Measurements from ENCODE around the gene WDSUB1.
A peak's percentile ranks its signal among the peaks of the same experiment; 100 is the strongest.

WDSUB1 gene, protein sequence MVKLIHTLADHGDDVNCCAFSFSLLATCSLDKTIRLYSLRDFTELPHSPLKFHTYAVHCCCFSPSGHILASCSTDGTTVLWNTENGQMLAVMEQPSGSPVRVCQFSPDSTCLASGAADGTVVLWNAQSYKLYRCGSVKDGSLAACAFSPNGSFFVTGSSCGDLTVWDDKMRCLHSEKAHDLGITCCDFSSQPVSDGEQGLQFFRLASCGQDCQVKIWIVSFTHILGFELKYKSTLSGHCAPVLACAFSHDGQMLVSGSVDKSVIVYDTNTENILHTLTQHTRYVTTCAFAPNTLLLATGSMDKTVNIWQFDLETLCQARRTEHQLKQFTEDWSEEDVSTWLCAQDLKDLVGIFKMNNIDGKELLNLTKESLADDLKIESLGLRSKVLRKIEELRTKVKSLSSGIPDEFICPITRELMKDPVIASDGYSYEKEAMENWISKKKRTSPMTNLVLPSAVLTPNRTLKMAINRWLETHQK

DNA sequence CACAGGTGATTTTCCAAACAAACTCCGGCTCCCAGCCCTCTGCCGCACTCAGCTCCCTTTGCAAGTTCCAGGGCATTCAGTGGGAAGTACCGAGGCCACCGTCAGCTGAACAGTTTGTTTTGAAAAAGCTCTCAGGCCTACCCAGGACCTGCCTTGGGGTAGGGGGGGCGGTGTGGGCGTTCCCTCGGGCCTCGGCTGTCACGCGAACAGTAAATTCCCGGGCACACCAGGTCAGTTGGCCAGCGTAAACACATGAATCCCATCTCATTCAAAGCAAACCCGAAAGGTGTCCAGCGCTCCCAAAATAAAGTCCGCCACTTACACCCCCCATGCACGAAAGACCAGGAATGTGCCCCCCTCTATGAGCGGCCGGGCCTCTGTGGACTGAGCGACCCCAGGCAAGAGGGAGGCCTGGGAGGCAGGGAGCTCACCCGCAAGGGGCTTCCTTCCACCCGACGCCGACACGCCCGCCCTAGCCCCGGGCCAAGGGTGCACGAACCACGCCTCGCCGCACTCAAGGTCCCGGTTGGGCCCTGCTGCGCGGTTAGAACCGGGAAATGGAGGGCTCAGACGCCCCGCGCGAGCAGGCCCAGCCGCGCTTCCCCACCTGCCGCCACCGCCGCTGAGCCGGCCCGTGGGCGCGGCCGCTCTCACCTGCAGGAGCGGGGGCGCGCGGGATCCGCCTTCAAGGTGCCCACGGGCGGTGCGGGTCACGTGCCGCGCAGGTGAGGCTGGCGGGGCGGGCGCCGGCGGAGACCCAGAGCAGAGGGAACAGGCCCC lies at the start of gene WDSUB1:
Gene WDSUB1 (minus strand): TSS at position 775 of the 780 bp plus-strand sequence. CDS start 3,634 bp downstream, outside the sequence.
- peak; percentile 64 for DNase-seq

GRCh38 chr2:159326569-159327255 lies 40.2 kb upstream of the WDSUB1 start:
- no peak for DNase-seq

- no peak for DNase-seq
Observed at GRCh38 chr2:159322419-159322818, 35.9 kb upstream of the WDSUB1 start.

DNA sequence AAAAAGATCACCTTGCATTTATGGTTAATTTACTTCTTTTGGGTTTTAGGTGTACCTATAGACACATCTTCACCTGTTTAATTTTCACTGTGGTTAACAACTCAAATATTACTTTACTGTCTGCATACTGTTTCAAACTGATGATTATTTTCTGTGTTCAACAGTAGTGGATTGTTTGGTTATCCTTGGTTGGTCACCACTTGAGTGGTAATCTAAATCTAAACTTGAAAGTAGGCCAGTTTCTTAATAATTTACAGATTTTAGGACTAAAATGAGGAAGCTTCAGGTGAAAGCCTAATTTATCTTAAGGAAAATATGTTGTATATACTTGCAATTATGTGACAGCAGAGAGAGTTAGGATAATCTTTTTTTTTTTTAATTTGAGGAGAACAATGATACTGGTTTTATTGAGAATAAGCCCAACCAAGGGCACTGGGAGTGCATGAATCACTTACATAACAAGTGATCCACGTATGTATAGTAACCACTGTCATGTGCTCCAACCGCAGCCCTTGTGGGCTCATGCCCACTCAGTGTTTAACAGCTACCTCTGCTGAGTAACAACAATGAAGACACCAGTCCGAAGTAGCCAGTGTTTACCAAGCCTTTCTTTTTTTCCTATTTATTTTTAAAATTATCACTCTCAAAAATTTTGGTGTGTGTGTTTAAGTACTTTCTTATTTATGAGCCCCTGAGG lies 31.0 kb upstream of the WDSUB1 start:
- DNase-seq: no peak

GRCh38 chr2:159307942-159308341 lies 21.4 kb upstream of the WDSUB1 start:
- DNase-seq: no peak

GRCh38 chr2:159300586-159300985 lies 14.1 kb upstream of the WDSUB1 start:
- no peak for DNase-seq

DNA sequence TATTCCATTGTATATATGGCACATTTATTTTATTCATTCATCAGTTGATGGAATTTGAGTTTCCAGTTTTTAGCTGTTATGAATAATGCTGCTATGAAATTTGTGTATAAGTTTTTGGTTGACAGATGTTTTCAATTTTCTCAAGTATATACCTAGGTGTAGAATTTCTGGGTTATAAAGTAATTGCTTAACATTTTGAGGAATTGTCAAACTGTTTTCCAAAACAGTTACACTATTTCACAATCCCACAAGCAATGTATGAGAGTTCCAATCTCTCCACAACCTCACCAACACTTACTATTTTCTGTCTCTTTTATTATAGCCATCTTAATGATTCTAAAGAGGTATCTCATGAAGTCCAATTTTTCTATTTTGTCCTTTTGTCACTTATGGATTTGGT lies 12.5 kb upstream of the WDSUB1 start:
- DNase-seq: no peak

- no peak for DNase-seq
Observed at GRCh38 chr2:159297042-159297707, 10.7 kb upstream of the WDSUB1 start.

GRCh38 chr2:159292157-159292556 lies 5.7 kb upstream of the WDSUB1 start:
- no peak for DNase-seq

DNA sequence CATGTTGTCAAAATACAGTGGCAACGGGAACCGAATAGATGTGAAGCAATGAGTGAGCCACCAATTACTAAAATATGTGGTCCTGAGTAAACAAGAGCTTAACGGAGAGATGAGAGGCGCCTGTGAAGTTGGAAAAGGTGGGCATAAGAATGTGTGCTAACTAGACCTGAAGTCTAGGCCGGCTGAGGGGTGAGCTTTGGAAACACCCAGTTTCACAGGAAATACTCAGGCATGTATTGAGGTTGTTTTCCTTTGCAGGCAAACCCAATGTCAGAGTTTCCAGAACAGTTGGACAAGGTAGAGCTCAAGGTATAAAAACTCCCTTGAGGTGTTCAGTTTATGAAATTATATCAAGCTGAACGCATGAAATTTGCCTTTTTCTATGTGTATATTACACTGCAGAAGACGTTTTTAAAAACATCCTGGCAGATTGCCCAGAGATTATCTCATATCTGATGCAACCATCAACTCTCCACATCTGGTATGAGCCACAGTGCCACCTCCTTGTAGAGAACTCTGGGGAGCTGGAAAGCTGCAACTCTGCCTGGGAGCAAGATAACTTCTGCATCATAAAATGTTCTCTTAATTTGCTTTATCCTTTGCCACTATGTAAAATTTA lies 3.9 kb upstream of the WDSUB1 start:
- DNase-seq: peak; percentile 5

GRCh38 chr2:159287733-159288132 lies 1.2 kb upstream of the WDSUB1 start:
- no peak for DNase-seq

DNA sequence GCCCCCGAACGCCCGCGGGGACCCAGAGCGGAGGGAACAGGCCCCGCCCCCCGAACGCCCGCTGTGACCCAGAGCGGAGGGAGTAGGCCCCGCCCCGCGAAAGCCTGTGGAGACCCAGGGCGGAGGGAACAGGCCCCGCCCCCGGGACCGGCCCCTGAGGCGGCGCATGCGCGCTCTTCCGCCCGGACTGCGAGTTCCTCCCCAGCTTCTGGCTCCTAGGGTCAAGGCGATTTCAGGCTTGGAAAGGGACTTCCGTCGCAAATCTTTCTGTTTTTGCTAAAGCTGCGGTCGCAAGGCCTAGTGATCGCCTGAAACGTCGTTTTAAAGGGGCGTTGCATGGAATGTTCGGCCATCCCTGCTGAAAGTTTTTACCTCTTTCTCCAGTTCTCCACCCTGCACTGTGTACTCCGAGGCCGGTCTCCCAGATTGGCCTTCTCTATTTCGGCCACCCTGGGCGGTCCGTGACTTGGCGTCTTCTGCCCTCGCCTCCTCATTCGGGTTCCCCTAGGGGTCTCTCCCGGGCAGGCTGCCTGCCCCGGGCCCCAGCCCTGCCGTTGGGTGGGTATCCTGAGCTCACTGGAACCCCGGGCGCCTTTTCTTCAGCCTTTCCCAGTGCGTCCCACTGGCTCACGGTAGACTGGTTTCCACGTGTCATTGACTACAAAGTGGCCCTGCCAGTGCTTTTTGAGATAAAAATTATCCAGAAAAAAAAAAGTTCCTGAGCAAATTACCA lies 372 bp upstream of the WDSUB1 start:
- DNase-seq: peak; percentile 99

DNA sequence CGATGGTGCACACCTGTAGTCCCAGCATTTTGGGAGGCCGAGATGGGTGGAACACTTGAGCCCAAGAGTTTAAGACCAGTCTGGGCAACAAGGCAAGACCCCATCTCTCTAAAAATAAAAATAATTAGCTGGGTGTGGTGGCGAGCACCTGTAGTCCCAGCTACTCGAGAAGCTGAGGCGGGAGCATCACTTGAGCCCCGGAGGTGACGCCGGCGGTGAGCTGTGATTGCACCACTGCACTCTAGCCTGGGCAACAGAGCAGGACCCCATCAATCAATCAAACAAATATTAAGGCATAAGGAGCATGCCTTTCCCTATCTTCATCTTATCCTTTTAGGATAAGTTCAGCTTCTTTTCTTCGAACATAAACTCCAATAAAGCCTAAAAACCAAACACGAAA lies 1.1 kb downstream of the WDSUB1 start:
- no peak for DNase-seq

GRCh38 chr2:159283529-159283928 lies 3.0 kb downstream of the WDSUB1 start:
- DNase-seq: no peak

- DNase-seq: no peak
Observed at GRCh38 chr2:159281002-159281401, 5.5 kb downstream of the WDSUB1 start.

GRCh38 chr2:159279700-159280099 lies 6.8 kb downstream of the WDSUB1 start:
- no peak for DNase-seq

GRCh38 chr2:159275111-159275510 lies 11.4 kb downstream of the WDSUB1 start:
- DNase-seq: no peak

DNA sequence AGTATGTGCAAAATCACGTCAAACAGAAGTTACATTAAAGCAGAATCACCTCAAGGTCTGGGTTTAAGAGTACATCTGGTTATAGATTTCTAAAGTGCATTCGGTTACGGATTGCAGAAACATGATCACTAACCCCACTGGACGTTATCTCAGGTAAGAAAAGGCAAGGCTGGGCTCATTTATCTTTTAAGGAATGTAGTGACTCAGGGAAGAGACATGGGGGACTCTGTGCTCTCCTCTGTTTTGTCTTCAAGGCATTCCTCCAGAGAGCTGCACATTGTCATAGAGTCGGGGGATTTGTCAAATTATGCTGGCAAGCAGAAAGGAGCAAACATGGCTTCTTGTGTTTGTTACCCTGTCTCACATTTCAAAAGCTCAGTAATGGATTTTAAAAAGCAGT lies 14.3 kb downstream of the WDSUB1 start:
- no peak for DNase-seq

DNA sequence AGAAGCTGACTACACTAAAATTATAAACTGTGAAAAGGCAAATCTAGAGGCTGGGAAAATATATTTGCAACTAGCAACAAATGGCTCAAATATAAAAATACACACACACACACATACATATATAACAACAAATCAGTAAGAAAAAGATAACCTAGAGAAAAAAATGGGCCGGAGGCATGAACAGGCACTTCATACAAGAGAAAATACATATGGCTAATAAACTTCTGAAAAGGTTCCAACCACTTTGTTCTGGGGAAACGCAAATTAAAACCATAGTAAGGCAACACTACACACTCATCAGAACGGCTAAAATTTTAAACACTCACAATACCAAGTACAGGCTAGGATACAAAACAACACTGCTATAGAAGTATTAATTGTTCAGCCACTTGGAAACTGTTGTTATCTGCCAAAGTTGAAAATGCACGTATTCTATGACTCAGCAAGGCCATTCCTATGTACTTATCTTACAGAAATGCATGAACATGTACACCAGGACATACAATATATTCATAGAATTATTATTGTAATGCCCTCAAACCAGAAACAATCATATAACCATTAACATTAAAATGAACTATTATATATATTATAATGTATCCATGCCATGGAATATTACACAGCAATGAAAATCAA lies 15.6 kb downstream of the WDSUB1 start:
- DNase-seq: no peak

DNA sequence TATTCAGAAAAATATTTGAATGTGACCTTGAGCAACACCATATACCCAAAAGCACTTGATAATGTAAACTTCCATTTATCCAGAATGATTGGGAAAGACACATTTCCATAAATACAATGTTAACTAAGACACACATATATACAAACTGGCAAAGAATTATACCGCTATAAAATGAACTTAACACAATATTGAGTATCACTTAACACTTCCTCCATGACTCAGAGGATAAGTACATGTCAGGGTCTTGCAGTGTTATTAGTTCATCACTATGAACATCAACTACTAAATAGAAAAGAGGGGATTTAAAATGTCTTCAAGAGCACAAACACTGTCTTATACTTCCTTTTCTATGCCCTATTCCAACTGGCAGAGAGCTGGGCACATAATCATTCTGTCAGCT lies 18.6 kb downstream of the WDSUB1 start:
- no peak for DNase-seq

Data from midbrain (tissue), 1 donor.